K562 (cell line): ENCODE results near the gene RGL2. TPM values are rescaled to one million over a fixed set of nuclear protein-coding genes. Genes with fewer than 3 reads are reported as not detected.

Experiments
- BCL6 ChIP-seq: fragments of 250-450 bp; sonication (Bioruptor Pico); IDR thresholded peaks from 2 replicates; pipeline ENCODE4 v1.4.0; 2020
- CBX8 ChIP-seq: fragments of 200-600 bp; sonication (generic); IDR thresholded peaks from 2 replicates; pipeline ENCODE4 v1.6.1; 2012; ENCODE audit warnings: borderline replicate concordance, mixed run types, low read depth, mild to moderate bottlenecking, moderate library complexity, mixed read lengths, low read length, control low read depth, inconsistent platforms; ENCODE audit not compliant: poor library complexity, severe bottlenecking; ENCODE audit errors: extremely low read depth
- CHD7 ChIP-seq: fragments of 200-600 bp; sonication (generic); IDR thresholded peaks from one replicate; pipeline ENCODE4 v1.6.1; 2012; ENCODE audit warnings: mild to moderate bottlenecking, low read depth, low read length, inconsistent platforms
- DMBX1 ChIP-seq: fragments of 250-450 bp; sonication (Bioruptor Pico); IDR thresholded peaks from 2 replicates; pipeline ENCODE4 v1.8.0; 2022; ENCODE audit warnings: inconsistent platforms, mild to moderate bottlenecking, moderate library complexity, borderline replicate concordance
- HMG20B ChIP-seq: fragments of 250-450 bp; sonication (Bioruptor Pico); IDR thresholded peaks from 2 replicates; pipeline ENCODE4 v1.5.0; 2021; ENCODE audit warnings: mild to moderate bottlenecking
- L3MBTL2 ChIP-seq: fragments of 450-650 bp; IDR thresholded peaks from 2 replicates; pipeline ENCODE4 v1.6.1; 2016; ENCODE audit warnings: mild to moderate bottlenecking, moderate library complexity
- MTA1 ChIP-seq: fragments of 450-650 bp; IDR thresholded peaks from 2 replicates; pipeline ENCODE4 v1.6.1; 2017; ENCODE audit warnings: borderline replicate concordance
- OTX1 ChIP-seq: fragments of 450-650 bp; formaldehyde crosslinking; IDR thresholded peaks from 2 replicates; pipeline ENCODE4 v1.4.0; 2022; ENCODE audit warnings: mild to moderate bottlenecking
- POLR2H ChIP-seq: IDR thresholded peaks from 2 replicates; pipeline ENCODE4 v1.6.1; 2016; ENCODE audit warnings: missing genetic modification characterization, low read depth, mild to moderate bottlenecking, control low read depth, missing compliant biosample characterization, moderate library complexity
- RBM14 ChIP-seq: fragments of 200-400 bp; formaldehyde crosslinking; IDR thresholded peaks from 2 replicates; pipeline ENCODE4 v1.6.1; 2018; ENCODE audit warnings: low read depth, mild to moderate bottlenecking, low read length, moderate library complexity, borderline replicate concordance; ENCODE audit not compliant: insufficient read depth
- RBM34 ChIP-seq: fragments of 200-400 bp; formaldehyde crosslinking; IDR thresholded peaks from 2 replicates; pipeline ENCODE4 v1.6.1; 2018; ENCODE audit warnings: low read length, borderline replicate concordance; ENCODE audit not compliant: insufficient read depth
- SAP30 ChIP-seq: fragments of 200-600 bp; sonication (generic); IDR thresholded peaks from 2 replicates; pipeline ENCODE4 v1.6.1; 2012; ENCODE audit warnings: borderline replicate concordance, low read depth, mild to moderate bottlenecking, moderate library complexity, low read length, control low read depth, inconsistent platforms; ENCODE audit not compliant: insufficient read depth, poor library complexity, severe bottlenecking
- ZNF217 ChIP-seq: sonication (generic); formaldehyde crosslinking; IDR thresholded peaks from 2 replicates; pipeline ENCODE4 v1.8.0; 2022; ENCODE audit warnings: mild to moderate bottlenecking, missing genetic modification reagents
- ZNF316 ChIP-seq: fragments of 450-650 bp; IDR thresholded peaks from 2 replicates; pipeline ENCODE4 v1.6.1; 2016
- polyA plus RNA-seq, 8 experiments: library from polyadenylated mRNA; depleted of rRNA in 4 of 8; stranded (reverse) in 5 of 8; unstranded in 3 of 8; fragments of >200 nt; fragmentation: Nextera tagmentation in 2 of 8; fragmentation: Illumina TruSeq in 1 of 8; extraction: Ambion mirVana in 2 of 8; extraction: Trizol in 1 of 8; gene quantifications; 2 replicates each; pipeline versions ENCODE4 v1.2.1 to v1.2.3, GENCODE V29; 2011 to 2014; ENCODE audit warnings: inconsistent platforms in 1 of 8, missing spikeins in 1 of 8
- total RNA-seq, 7 experiments: library from RNA; depleted of rRNA in 6 of 7; stranded (reverse); fragments of >200 nt in 6 of 7; fragmentation: Illumina TruSeq in 2 of 7; extraction: Trizol in 2 of 7; gene quantifications; 2 replicates each; pipeline versions ENCODE4 v1.2.1 to v1.2.3, GENCODE V29; 2011 to 2021; ENCODE audit warnings: low replicate concordance in 1 of 7
- TF ChIP-seq, protein P1 (sequence below): IDR thresholded peaks from 3 replicates; pipeline ENCODE4 v1.6.1; 2011; ENCODE audit warnings: borderline replicate concordance, mild to moderate bottlenecking; ENCODE audit not compliant: insufficient read length, insufficient read depth

Gene RGL2
- total and polyA plus RNA-seq, 9 of the 15 experiments (the other 6 are each of a cell fraction or from before 2014, with no cell fraction given) = 1.8 to 57.1 (median 19.5) TPM

GRCh38 chr6:33297956-33298772 lies 578 bp downstream of the RGL2 start (continued):
- TF ChIP-seq RBM14 (no peak), L3MBTL2 (no peak), MTA1 (0 out of 2 replicates have a peak, but pooled peaks have one; percentile 60), DMBX1 (peak; percentile 18; the same call in 1 of the 2 replicates), BCL6 (CRISPR knock-in tag) (no peak), CHD7 (no peak), RBM34 (no peak), POLR2H (tag) (no peak), SAP30 (peak; percentile 96), ZNF217 (CRISPR knock-in tag) (no peak), ZNF316 (peak; percentile 52), OTX1 (no peak), HMG20B (CRISPR knock-in tag) (no peak), CBX8 (no peak)
- TF ChIP-seq, protein P1, sequence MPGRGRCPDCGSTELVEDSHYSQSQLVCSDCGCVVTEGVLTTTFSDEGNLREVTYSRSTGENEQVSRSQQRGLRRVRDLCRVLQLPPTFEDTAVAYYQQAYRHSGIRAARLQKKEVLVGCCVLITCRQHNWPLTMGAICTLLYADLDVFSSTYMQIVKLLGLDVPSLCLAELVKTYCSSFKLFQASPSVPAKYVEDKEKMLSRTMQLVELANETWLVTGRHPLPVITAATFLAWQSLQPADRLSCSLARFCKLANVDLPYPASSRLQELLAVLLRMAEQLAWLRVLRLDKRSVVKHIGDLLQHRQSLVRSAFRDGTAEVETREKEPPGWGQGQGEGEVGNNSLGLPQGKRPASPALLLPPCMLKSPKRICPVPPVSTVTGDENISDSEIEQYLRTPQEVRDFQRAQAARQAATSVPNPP = no peak
